Measurements from ENCODE around the gene RHBDL1.
A peak's percentile ranks its signal among the peaks of the same experiment; 100 is the strongest.

RHBDL1 gene

DNA sequence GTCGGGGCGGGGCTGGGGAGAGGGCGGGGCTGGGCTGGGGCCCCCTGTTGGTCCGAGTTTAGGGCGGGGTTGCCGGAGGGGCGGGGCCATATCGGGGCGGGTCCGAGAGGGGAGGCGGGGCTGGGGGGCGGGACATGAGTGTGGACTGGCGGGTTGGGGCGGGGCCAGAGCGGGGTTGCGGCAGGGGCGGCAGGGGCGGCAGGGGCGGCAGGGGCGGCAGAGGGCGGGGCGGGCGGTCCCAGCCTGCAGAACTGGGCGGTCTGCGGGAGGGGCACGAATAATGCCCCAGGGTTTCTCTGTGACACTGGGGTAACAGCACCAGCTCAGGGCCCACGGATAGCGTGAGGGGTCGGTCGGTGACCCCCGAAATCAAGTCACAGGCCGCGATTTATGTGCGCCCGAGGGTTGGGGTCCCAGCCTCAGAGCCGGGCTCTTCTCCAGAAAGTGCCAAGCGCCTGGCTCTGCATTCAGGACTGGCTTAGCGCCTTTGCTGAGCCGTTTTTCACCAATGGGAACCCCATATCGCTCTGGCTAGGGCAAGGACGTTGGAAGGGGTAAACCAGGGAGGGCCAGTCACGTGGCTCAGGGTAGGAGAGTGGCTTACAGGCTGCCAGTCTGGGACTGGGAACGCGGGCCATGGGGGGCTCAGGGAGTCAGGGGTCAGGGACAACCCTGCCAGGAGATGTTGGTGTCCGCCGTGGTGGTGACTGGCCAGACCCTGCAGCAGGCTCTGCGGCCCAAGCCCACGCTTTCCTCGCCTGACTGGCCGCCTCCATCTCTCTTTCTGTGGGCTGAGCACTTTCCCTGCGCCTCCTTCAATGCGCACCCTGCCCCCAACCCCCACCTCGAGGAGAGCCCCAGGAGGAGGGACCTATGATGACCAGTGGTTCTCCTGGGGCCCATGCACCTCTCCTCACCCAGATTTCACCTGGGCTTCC is 38.1 kb upstream of the RHBDL1 start:
- DNase-seq (ENCODE audit: low read depth): peak; percentile 86

DNA sequence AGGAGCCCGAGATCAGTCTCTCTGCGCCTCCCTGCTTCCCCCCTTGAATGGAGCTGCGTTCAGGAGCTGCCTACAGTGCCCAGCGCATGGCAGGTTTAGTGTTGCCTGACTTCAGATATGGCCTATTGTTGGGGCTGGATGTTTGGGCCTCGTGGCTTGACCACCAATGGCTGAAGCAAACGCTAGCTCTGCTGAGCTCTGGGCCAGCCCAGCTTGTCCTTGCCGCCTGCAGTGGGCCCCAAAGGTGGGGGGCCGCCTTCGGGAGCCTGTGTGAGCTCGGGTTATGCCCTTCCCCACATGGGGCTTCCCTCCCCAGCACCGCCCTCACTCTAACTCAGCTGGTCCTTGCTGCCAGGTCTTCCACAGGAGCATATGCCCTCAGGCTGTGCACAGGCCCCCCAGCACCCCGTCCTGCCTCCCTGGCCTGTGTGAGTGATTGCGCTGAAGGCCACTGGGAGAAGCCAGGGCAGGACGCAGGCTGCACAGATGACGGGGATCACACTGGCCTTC is 37.4 kb upstream of the RHBDL1 start:
- DNase-seq (ENCODE audit: low read depth): no peak

DNA sequence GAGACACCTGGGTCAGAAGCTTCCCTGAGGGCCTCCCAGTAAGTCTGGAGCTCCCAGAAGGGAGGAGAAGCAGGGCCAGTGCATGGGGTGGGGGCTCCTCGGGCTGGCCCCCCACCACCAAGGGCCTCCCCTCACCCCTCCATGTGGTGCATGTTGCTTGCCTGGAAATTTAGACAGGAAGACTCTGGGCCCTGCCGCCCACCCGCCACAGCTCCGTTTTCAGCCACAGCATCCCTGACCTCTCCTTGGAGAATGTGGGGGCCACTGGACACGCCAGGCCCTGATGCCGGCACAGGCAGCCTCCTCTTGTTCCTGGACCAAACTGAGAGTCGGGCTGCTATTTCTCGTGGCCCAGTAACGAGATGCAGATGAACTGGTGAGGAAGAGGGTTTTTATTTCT is 36.6 kb upstream of the RHBDL1 start:
- DNase-seq (ENCODE audit: low read depth): no peak

DNA sequence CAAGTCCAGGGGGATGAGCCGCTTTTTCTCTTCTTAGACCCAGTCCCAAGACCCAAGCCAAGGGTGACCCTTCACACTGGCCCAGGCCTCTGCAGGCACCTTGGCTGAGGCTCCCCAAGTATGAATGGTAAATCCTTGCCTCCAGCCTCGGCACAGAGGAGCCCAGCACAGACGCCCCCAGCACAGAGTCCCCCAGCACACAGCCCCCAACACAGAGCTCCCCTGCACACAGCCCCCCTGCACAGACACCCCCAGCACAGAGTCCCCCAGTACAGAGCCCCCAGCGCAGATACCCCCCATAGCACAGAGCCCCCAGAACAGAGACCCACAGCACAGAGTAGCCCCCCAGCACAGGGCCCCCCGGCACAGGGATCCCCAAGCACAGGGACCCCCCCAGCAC is 34.9 kb upstream of the RHBDL1 start:
- no peak for DNase-seq (ENCODE audit: low read depth)

DNA sequence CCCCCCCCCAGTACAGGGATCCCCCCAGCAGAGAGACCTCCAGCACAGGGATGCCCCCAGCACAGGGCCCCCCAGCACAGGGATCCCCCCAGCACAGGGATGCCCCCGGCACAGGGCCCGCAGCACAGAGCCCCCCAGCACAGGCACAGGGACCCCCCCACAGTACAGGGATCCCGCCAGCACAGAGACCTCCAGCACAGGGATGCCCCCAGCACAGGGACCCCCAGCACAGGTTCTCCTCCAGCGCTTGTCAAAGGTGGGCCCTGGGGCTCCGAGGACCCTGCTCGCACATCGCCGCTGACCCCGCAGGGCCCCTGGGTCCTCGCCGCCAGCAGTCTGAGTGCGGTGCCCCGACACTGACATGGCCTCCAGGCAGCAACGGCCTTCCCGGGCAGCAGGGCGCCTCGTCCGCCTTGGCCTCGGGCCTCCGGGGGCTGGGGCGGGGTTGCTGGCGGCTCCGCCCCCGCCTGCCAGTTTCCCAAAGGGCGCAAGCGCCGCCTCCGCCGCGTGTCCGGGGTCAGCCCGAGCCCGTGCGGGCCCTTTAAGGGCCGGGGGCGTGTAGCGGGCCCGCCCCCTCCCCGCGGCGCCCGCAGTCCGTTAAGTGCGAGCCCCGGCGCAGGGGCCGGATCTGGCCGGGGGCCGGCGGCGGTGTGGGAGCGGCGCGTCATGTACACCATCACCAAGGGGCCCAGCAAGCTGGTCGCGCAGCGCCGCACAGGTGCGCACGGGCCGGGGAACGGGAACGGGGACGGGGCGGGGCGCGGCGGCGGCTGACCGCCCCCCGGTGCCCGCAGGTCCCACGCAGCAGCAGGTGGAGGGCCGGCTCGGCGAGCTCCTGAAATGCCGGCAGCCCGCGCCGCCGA is 33.9 kb upstream of the RHBDL1 start, which contains the start of gene MCRIP2:
Gene MCRIP2 (plus strand): TSS at position 503 of the 863 bp plus-strand sequence. CDS start 164 bp downstream, at position 667.
- DNase-seq (ENCODE audit: low read depth): peak; percentile 40

DNA sequence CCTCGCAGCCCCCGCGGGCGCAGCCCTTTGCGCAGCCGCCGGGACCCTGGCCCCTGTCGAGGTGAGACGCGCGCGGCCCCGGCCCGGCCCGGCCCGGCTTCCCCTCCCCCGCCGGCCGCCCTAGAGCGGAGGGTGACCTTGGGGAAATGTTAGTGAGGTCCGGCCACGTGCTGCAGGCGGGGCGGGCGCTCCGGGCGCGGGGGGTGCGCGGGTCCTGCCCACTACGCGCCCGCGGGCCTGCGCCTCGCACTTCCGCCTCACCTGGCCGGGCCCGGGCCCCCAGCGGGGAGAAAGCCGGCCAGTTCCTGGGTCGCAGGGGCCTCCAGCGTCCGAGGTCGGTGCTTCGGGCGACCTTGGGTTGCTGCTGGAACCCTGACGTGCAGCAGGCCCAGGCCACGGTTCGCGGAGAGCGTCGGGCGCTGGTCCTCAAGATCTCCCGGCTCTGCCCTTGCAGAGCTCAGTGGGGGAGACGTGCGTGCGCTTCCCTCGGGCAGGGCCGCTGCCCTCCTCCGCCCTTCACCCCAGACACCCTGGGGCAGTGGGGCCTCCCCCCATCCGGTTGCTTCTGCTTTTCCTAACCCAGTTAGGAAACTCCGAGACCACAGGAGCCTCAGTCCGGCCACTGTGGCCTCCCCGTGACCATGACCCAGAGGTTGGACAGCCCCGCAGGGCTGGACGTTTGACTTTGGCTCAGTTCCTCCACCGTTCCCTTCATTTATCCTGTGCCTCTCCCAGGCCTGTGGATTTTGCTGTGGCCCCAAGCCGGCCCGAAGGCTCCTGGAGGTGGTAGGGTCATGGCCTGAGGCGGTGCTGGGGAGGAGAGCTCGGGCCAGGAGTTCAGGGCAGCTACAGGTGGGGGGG is 33.1 kb upstream of the RHBDL1 start:
- DNase-seq (ENCODE audit: low read depth): no peak

DNA sequence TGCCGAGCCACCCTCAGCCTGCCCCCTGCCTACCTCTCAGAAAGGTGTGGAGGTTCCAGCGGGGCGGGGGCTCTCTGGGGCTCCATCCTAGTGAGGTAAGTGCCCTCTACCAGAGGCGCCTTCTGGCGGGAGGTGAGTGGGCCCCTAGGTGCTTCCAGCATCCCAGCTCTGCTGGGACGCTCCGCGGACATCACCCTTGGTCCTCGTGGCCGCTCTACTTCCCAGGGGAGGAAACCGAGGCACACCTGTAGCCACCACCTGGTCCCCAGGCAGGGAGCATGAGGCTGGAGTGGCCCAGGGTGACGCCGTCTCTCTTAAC is 32.5 kb upstream of the RHBDL1 start:
- no peak for DNase-seq (ENCODE audit: low read depth)

DNA sequence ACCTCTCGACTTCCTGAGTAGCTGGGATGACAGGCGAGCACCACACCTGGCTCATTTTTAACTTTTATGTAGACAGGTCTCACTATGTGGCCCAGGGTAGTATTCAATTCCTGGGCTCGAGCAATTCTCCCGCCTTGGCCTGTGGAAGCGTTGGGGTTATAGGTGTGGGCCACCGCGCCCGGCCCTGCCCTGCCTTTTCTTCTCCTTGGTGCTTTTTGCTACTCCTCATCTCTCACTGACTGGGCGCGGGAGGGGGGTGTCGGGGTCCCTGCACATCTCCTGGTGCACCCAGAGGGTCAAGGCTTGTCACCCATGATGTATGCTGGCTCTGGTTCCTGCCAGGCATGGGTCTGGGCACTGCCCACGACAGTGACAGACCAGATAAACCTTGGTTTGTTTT is 30.9 kb upstream of the RHBDL1 start:
- no peak for DNase-seq (ENCODE audit: low read depth)

DNA sequence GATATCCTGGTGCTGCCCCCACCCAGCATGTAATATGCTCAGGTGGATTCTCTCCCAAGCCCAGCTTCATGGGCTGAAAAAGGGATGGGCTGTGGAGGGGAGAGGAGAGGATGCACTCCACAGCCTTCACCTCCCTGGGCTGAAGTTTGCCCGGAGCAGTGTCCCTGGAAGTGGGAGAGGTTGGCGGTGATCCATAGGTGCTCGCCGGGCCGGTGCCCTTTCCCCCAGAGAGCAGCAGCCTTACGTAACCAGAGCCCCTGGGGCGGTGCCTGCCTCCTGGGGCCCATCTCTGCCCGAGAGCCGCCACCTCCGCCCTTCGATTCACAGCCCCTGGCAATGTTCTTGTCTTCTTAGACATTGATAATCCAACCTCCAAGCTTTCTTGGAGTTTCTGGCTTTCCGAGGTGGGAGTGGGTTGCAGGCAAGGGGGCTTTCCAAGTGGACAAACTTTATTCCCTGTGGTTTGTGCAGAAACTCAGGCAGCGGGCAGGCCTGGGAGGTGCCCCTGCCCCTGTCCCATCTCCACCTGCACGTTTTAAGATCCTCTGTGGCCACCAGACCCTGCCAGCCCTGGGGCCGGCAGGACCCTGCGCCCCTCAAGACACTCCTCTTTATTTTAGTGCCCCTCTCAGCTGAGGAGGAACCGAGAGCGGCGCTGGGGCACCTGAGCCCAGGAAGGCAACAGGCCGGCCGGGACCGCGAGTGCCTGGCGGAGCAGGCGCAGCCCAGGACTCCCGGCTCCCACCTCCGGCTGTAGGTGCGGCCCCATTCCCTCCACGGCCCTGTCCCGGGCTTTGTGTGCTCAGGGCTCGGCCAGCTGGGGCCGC is 29.4 kb upstream of the RHBDL1 start:
- no peak for DNase-seq (ENCODE audit: low read depth)

DNA sequence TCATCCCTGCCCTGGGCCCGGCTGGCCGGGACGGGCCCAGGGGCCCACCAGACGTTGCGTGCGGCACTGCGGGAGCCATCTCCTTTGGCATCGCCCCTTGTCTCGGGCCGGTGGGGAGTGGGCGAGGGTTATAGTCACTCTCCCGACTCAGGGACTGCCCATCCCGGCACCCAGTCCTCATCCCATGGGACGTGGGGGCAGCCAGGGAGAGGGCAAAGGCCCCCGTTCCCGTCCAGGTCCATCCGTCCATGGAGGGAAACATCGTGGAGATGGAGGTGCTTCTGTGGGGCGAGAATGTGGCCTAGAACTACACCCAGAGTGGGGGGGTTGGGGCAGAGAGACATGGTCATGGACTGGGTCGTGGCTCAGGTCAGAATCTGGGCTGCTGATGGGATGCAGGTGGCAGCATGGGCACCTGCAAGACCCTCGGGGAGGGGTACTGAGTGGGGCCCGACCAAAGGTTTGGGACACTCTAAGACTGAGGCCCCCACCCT is 28.7 kb upstream of the RHBDL1 start:
- no peak for DNase-seq (ENCODE audit: low read depth)

DNA sequence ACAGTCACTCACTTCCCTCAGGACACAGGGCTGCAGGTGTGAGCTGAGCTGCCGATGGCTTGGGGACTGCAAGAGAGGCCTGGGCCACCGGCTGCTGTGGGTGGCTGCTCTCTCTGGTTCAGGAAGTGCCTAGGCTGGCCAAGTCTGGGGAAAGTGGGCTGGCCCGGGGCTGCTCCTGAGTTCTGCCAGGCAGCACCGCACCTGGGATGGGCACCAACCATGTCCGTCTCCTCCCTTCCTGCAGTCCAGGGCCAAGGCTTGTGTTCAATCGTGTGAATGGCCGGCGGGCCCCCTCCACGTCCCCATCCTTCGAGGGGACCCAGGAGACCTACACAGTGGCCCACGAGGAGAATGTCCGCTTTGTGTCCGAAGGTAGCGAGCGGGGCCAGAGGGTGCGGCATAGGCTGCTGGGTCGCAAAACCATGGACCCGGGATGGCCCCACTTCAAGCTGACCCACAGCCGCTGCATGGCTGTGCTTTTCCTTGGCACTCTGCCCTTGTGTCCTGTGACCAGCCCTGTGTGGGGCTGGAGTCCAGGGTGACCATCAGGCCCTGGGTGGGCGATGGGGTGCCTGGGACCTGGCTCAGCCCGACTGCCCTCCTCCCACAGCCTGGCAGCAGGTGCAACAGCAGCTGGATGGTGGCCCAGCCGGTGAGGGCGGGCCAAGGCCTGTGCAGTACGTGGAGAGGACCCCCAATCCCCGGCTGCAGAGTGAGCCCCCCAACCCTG is 28.1 kb upstream of the RHBDL1 start:
- DNase-seq (ENCODE audit: low read depth): no peak

DNA sequence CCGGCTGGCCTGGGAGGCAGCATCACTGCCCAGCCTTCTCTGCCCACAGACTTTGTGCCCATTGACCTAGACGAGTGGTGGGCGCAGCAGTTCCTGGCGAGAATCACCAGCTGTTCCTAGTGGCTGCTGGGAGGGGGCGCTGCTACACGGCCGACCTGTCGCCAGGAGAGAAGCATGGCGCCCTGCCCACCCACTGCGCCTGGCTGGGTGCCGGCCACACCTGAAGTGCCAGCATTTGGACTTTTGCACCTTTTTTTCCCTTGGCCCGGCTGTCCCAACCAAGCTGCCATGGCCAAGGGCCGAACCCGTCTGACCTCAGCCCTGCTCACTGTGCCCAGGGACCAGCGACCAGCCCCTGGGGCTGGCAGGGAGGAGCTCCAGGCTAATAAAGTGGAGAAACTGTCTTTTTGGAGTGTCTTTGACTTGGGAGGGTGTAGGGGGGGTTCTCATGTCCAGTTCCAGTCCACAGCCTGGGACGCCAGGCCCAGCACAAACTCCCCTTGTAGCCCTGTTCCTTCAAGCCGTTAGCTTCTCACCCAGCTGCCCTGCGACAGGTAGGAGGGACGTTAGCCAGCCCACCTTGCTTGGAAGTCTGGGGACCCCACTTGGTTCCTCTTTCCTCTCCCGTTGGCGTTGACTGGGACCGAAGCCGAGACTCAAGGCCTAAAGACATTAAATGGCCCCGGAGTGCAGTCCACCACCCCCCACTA is 27.2 kb upstream of the RHBDL1 start:
- DNase-seq (ENCODE audit: low read depth): no peak

DNA sequence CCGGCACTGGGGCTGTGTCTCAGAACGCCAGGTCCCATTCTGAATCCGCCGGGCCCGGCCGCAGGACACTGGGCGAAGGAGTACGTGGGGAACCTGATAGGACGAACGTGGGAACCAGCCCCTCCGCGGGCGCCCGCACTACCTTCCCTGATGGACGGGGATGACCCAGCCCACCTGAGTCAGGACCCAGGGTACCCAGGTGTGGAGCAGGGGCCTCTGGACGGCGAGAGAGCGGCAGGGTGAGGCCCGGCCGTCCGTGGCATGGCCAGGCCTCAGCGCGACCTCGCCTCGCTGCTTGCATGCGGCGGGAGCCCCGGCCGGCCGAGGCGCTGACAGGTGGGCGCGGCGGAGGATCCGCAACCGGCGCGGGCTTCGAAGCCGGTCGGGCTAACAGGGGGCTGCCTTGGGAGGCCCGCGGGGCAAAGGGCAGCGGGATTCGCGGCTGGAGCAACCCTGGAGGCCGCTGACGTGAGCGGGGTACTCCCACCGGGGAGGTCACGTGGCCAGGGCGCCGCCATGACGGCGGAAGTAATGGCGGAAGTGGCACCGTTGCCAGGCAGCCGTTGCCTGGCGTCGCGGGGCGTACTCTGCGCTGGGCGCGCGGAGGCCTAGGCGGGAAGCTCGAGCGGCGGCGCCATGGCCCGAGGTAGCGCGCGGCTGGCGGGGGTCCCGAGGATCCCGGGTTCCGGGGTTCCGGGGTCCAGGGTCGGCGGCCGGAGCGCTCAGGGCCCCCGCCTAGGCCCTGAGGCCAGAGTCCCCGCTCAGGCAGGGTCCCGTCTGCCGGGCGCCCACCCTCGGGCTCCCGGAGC is 26.5 kb upstream of the RHBDL1 start, which contains the start of gene WDR90:
Gene WDR90 (plus strand): TSS at position 585 of the 809 bp plus-strand sequence. CDS start 52 bp downstream, at position 637.
- DNase-seq (ENCODE audit: low read depth): peak; percentile 89

DNA sequence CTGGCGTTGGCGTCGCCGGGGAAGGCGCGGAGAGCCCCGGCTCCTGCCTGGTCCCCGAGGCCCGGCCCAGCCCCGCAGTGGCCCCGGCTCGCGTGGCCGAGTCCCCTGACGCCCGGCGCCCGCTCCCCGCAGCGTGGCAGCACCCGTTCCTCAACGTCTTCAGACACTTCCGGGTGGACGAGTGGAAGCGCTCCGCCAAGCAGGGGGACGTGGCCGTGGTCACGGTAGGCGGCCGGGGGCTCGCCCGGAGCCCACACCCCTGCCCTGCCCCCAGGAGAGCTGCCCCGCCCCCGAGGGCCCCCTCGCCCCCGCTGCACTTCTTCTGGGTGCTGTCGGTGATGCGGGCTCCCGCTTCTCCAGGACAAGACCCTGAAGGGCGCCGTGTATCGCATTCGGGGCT is 25.8 kb upstream of the RHBDL1 start:
- no peak for DNase-seq (ENCODE audit: low read depth)

DNA sequence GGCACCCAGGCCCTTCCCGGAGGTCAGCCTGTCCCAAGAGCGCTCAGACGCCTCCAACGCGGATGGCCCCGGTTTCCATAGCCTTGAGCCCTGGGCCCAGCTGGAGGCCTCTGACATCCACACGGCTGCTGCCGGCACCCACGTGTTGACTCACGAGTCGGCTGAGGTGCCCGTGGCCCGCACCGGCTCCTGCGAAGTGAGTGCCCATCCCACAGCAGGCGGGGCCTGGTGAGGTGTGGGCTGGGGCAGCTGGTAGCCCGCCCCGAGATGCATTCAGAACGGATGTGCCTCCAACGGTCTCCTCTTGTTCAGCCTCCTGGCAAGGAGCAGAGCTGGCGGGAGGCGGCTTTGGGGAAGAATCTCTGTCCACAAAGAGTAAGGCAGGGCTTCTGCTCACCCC is 23.6 kb upstream of the RHBDL1 start:
- no peak for DNase-seq (ENCODE audit: low read depth)

DNA sequence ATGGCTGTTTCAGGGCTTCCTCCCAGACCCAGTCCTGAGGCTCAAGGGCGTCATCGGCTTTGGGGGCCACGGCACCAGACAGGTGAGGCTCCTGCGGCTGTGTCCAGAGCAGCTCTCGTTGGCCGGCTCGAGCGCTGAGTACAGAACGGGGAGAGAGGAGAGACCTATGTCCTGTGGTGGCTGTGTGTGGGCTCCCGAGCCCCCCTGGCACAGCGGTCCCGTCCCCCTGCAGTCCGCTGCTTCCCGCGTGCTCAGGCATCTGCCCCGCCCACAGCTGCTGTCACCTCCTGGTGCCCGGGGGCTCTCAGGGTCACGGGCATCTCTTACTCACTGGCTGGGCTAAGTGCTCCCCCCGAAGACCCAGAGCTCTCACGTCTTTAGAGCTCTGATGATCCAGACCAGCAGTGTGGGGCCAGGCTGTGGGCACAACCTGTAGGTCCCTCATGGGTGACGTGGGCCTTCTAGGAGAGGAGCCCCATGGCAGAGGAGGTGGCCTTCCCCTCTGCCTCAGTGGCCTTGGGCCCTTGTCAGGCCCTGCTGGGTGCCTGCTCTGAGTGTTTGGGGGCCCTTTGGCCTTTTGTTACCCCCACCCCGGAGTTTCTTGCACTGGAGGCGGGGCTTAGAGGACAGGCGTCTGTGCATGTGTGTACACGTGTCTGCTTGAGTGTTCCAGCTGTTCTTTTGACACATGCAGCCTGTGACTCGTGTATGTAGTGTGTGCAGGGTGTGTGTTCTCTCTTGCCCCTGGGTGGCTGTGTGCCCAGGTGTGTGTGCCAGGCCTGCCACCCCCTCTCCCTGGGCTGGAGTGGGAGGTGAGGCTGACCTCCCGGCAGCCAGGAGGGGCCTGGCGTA is 22.8 kb upstream of the RHBDL1 start:
- DNase-seq (ENCODE audit: low read depth): no peak

DNA sequence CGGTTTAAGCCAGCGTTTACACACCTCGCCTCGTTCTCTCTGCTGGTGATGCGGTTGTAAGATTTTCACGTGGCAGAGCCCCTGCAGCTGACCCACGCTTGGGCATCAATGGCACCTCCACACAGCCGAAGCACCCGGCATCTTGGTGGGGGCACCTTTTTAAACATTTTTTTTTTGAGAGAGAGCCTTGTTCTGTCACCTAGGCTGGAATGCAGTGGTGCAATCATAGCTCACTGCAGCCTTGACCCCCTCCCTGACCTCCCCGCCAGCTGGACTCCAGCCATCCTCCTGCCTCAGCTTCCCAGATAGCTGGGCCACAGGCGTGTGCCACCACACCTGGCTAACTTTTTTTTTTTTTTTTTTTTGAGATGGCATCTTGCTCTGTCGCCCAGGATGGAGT is 21.4 kb upstream of the RHBDL1 start:
- DNase-seq (ENCODE audit: low read depth): no peak

DNA sequence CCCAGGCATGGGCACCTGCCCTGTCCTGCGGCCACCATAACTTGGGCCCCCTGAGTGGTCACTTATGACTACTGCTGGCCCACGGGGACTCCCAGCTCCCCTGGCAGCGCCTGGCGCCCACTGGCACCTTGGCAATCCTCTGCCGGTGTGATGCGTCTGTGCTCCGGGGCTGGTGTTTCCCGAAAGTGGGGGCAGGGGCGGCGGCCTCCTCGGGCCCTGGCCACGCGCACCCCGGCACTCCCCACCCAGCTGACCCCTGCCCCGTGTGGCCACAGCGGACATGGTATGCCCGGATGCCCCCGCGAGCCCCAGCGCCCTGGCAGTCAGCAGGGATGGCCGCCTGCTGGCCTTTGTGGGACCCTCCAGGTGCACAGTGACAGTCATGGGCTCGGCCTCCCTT is 18.0 kb upstream of the RHBDL1 start:
- no peak for DNase-seq (ENCODE audit: low read depth)
